Measurements from ENCODE around the gene PARD3.
A peak's percentile ranks its signal among the peaks of the same experiment; 100 is the strongest.

Gene PARD3

GRCh38 chr10:34815185-34816084 lies at the start of gene PARD3:
PARD3 (minus strand) TSS chr10:34815296; CDS start chr10:34814995, 301 bp downstream.
- H3K9me3 ChIP-seq (ENCODE audit: severe bottlenecking) = no peaks in the 10 kb centered on the region
- H3K27me3 ChIP-seq (ENCODE audit: insufficient read depth, poor library complexity, severe bottlenecking) = no peaks in the 10 kb centered on the region
- H3K4me3 ChIP-seq (ENCODE audit: severe bottlenecking) = peak within 1 kb of the TSS; percentile 99
- DNase-seq (ENCODE audit: low spot score) (no peak), ATAC-seq (ENCODE audit: low read depth) (peak; percentile 62)
- no peak for TF ChIP-seq CTCF (IDR thresholded peaks at IDR 0.05; ENCODE audit: poor library complexity, severe bottlenecking)
- H3K27ac ChIP-seq (ENCODE audit: poor library complexity, severe bottlenecking) = peak within 1 kb of the TSS; percentile 71
- peaks cover 7% of the 10 kb centered on the region for H3K4me1 ChIP-seq (ENCODE audit: insufficient read depth, poor library complexity, severe bottlenecking)
- H3K36me3 ChIP-seq (ENCODE audit: low read depth) = no peaks in the 10 kb centered on the region

- TF ChIP-seq CTCF (IDR thresholded peaks at IDR 0.05; ENCODE audit: poor library complexity, severe bottlenecking) = no peak
- DNase-seq (ENCODE audit: low spot score) (no peak), ATAC-seq (ENCODE audit: low read depth) (no peak)
- Histone ChIP-seq H3K36me3 (ENCODE audit: low read depth) (no peaks in the 10 kb centered on the region), H3K4me3 (ENCODE audit: severe bottlenecking) (no peak overlapping the region), H3K27ac (ENCODE audit: poor library complexity, severe bottlenecking) (no peak overlapping the region), H3K27me3 (ENCODE audit: insufficient read depth, poor library complexity, severe bottlenecking) (no peaks in the 10 kb centered on the region), H3K4me1 (ENCODE audit: insufficient read depth, poor library complexity, severe bottlenecking) (no peaks in the 10 kb centered on the region), H3K9me3 (ENCODE audit: severe bottlenecking) (no peaks in the 10 kb centered on the region)
These were observed 49.3 kb upstream of the PARD3 start for GRCh38 chr10:34864149-34865067.

GRCh38 chr10:34862892-34863291 lies 47.8 kb upstream of the PARD3 start:
- Histone ChIP-seq H3K9me3 (ENCODE audit: severe bottlenecking) (no peaks in the 10 kb centered on the region), H3K36me3 (ENCODE audit: low read depth) (no peaks in the 10 kb centered on the region), H3K4me3 (ENCODE audit: severe bottlenecking) (no peak overlapping the region), H3K27me3 (ENCODE audit: insufficient read depth, poor library complexity, severe bottlenecking) (no peaks in the 10 kb centered on the region), H3K27ac (ENCODE audit: poor library complexity, severe bottlenecking) (no peak overlapping the region), H3K4me1 (ENCODE audit: insufficient read depth, poor library complexity, severe bottlenecking) (no peaks in the 10 kb centered on the region)
- TF ChIP-seq CTCF (IDR thresholded peaks at IDR 0.05; ENCODE audit: poor library complexity, severe bottlenecking) = no peak
- ATAC-seq (ENCODE audit: low read depth) = no peak
- DNase-seq (ENCODE audit: low spot score) = no peak

- no peaks in the 10 kb centered on the region for H3K4me1 ChIP-seq (ENCODE audit: insufficient read depth, poor library complexity, severe bottlenecking)
- no peak overlapping the region for H3K27ac ChIP-seq (ENCODE audit: poor library complexity, severe bottlenecking)
- no peak for TF ChIP-seq CTCF (IDR thresholded peaks at IDR 0.05; ENCODE audit: poor library complexity, severe bottlenecking)
- no peaks in the 10 kb centered on the region for H3K9me3 ChIP-seq (ENCODE audit: severe bottlenecking)
- no peak overlapping the region for H3K4me3 ChIP-seq (ENCODE audit: severe bottlenecking)
- DNase-seq (ENCODE audit: low spot score) (no peak), ATAC-seq (ENCODE audit: low read depth) (peak; percentile 72)
- H3K36me3 ChIP-seq (ENCODE audit: low read depth) = no peaks in the 10 kb centered on the region
- no peaks in the 10 kb centered on the region for H3K27me3 ChIP-seq (ENCODE audit: insufficient read depth, poor library complexity, severe bottlenecking)
These were observed 46.4 kb upstream of the PARD3 start for GRCh38 chr10:34861293-34862021.
